ENCODE measurements around the gene SETBP1.
A peak's percentile ranks its signal among the peaks of the same experiment; 100 is the strongest.

SETBP1 gene

DNA sequence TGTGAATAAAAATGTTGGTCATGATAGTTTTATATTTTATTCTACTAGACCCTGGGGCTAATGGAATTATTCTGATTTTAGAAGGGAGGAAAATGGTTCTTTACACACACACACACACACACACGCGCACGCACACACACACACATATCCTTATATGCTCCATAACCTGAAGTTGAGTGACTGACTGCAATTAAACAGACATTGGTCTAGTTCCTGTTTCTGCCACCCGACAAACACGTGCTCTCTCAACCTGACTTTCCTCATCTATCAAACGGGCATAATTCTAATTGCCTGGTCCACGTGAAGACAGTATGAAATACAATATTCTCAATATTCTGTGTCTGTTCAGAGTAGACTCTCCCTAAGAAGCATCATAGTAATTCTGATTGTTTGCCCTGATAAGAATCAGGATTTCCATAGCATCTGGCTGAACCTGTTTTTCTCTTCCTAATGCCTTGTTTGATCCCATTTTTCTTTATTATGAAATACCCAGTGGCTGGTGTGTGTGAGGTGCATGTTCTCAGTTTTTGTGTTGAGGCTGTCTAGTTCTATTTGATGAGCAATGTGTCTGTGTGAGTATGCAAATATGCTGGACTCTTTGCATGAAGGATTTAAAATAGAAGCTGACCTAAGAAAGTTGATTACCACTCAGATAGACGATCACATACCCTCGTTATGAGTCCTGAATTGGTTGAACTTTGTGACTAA lies 51.0 kb downstream of the SETBP1 start:
- no peak for DNase-seq (ENCODE audit: low read depth)

GRCh38 chr18:44732238-44732563 lies 51.5 kb downstream of the SETBP1 start:
- DNase-seq (ENCODE audit: low read depth): no peak

GRCh38 chr18:44732599-44732998 lies 51.9 kb downstream of the SETBP1 start:
- no peak for DNase-seq (ENCODE audit: low read depth)

- peak; percentile 73 for DNase-seq (ENCODE audit: low read depth)
Measured at GRCh38 chr18:44733069-44733753, 52.5 kb downstream of the SETBP1 start.

- no peak for DNase-seq (ENCODE audit: low read depth)
Measured at GRCh38 chr18:44733754-44734465, 53.2 kb downstream of the SETBP1 start.

- no peak for DNase-seq (ENCODE audit: low read depth)
Measured at GRCh38 chr18:44735096-44735495, 54.4 kb downstream of the SETBP1 start.

GRCh38 chr18:44736664-44737380 lies 56.1 kb downstream of the SETBP1 start:
- DNase-seq (ENCODE audit: low read depth): no peak

DNA sequence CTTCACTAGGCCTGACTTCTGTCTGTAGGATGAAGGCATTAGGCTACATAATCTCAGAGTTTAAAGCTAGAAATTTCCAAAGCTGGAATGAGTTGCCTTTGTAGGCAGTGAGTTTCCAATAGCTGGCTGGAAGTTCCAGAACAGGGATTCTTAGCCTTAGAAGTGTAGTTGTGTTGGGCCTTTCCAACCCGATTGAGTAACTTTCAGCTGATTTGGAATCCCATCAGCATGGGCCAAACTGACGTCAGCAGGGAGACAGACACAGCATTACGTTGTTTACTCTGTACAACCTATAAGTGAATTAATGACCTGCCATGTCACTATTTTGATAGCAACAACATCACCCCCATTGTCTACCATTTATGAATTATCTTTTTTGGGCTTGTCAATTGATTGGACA lies 56.9 kb downstream of the SETBP1 start:
- no peak for DNase-seq (ENCODE audit: low read depth)

- DNase-seq (ENCODE audit: low read depth): no peak
Measured at GRCh38 chr18:44740000-44740399, 59.3 kb downstream of the SETBP1 start.

DNA sequence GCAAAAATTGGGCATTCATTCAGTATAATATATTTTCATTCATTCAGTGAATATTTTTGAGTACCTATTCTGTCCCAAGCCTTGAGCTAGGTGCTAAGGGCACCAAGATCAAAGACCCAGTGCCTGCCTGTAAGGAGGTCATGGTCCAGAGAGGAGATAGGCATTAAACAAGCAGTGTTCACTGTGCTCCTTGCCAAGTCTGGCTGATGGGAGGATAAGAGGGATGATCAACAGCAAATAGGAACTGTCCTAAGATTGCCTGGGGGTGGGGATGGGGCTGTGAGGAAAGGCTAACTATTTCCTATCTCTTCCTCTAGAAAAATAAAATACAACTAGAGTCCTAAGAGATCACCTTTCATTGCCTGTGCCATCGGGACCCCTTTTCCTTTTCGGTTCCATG lies 60.4 kb downstream of the SETBP1 start:
- no peak for DNase-seq (ENCODE audit: low read depth)

DNA sequence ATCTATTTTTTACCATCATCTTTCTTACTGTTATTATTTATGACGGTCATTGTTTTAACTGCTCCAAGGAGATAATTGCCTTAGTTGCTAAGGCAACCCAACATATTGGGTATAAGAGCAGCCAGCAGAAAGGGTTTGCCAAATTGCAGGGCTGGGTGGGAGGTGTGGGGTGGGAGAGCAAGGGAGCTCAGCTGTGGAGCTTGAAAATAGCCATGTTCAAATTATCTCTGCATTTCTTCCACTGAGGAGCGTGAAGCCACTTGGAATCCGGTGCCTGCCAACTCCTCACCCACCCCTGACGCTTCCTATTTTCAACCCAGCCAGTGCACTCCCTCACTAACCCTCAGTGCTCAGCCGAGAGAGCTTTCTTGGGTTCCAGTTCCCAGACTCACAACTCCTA lies 60.8 kb downstream of the SETBP1 start:
- DNase-seq (ENCODE audit: low read depth): no peak

DNA sequence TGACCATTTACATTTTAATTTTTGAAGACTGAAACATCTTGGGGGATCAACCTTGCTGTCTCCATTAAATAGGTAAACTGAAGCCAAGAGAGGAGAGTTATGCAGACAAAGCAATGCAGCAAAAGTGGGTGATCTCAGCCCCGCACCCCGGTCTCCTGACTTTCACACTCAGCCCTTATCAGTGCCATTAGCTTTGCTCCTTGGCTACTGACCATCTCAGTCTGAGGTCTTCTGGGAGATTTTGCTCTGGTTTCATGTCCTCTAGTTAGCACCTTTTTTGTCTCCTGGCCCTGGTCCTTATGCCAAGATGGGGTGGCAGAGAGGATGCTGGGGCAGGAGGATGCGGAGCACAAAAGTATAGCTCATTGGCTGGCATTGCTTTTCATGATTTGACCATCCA lies 61.4 kb downstream of the SETBP1 start:
- no peak for DNase-seq (ENCODE audit: low read depth)

DNA sequence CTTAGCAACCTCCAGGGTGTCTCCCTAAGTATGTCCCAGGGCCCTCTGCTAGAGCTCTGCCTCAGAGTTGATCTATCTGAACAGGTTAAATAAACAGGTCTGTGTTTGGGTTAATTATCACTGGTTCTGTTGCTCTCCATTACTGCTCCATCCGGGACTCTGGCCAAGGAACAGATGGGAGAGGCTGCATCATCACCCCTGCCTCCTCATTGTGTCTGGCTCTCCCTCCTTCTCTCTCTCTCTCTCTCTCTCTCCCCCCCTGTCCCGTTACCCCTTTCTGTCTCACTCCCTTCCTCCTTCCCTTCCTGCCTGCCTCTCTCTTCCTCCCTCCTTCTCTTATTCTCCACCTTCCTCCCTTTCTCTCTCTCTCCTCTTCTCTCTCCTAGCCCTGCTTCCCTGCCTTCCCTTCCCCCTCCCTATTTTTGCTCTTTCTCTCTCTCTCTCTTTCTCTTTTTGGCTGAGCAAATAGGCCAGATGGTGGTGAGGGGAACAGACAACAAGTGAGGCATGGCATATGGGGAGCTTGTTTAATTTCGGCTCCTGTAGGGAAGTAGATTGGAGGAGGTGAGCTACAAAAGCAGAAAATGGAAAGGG lies 62.1 kb downstream of the SETBP1 start:
- DNase-seq (ENCODE audit: low read depth): no peak

DNA sequence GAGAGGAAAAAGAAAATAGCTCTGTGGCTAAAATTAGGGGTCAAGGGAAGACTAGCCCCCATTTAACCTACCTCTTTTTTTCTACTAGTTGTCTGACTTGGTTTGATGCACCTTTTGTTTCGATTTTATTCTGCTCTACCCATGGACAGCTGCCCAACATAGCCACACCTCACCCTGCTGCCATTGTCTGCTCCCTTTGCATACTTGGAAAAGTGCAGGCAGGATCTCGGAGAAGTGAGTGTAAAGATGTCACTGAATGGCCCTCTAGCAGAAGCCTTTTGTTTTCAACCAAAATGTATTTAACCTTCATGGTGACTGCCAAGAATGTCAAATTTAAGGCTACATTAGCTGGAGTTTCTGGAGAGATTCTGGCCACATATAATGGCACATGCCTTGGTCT lies 62.9 kb downstream of the SETBP1 start:
- no peak for DNase-seq (ENCODE audit: low read depth)

- no peak for DNase-seq (ENCODE audit: low read depth)
Measured at GRCh38 chr18:44744161-44745121, 63.8 kb downstream of the SETBP1 start.

DNA sequence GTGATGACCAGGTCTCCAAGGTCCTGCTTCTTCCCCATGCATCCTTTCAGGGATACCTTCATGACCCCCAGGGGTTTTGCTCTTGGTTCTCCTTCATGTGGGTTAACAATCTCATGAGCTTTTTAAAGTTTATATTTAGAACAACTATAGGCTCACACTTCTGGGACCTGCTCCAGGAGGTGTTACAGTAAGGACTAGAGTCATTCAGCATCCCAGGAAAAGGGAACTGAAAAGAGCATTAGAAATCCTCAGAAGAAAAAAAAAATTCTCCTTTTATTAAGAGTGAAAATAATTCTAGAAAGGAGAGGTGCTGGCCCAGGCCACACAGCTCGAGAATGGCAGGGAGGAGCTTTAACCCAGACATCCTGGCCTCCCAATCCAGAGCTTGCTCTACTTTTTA lies 66.5 kb downstream of the SETBP1 start:
- DNase-seq (ENCODE audit: low read depth): no peak

- DNase-seq (ENCODE audit: low read depth): no peak
Measured at GRCh38 chr18:44748582-44748981, 67.9 kb downstream of the SETBP1 start.

DNA sequence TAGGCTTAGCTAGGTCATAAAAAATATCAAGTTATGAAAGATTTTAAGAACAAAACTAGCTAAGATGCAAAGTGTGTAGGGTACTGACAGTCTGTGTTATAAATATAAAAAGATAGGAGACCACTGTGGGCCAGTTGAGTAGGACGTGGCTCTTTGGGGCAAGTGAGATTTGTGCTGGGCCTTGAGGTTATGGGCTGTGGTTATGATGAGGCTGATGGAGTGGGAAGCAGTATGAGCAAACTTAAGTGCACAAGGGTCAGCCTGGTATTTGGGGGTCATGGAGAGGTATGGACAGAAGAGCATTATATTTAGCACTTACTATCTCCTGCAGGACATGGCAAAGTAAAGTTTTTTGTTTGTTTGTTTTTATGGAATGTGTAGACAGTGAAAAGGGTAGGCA lies 70.1 kb downstream of the SETBP1 start:
- DNase-seq (ENCODE audit: low read depth): no peak

DNA sequence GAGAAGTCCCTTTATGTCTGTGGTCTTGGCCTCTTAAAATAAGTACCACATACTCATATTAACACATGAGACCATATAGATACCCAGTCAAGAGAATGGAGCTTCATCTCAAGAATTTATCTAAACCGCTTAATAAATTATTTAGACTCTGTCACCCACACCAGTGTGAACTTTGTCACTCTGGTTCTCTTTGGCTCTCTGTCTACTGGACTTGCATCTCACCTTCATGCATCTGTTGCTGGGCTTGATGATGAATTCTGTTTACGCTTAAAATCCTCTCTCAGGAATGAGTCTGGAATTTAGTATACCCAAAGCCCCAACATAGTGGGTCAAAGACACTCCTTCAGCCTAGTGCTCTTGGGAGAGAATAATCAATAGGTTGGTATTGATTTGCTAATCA lies 73.9 kb downstream of the SETBP1 start:
- no peak for DNase-seq (ENCODE audit: low read depth)

DNA sequence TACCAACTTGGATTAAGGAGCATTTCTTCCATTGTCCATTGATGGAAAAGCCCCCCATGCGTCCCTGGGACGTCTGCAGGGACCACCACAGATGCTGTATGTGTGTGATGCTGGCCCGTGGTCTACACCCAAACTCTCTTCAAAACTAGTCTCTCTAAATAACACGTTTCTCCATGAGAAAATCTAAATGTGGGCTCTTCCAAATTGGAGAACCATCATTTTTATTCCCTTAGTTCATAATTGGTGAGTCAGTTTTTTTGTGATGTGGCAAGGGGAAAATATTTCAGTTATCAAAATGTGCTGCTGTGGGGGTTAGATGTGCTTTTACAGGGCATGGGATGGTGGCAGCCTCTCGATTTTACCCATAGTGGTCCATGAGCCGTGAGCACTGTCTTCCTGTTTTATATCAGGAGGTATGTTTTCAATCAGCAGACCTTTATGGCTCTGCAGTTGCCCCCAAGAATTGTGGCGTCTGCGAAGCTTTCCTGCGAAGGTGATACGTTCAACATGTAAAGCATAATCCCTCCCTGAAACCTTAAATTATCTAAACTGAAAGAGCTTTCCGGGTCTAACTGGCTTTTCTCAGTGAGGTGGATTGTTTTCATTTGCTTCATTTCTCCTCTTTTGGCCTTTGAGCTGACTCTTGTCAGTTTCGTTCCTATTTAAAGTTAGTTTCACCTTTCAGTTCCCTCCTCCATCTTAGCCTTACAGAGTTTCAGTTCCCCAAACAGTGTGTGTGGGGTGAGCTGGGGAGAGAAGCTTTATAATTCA lies 78.4 kb downstream of the SETBP1 start:
- DNase-seq (ENCODE audit: low read depth): no peak

All from GM04503 (cell line).